Raji (cell line): ENCODE measurements around the gene TBX2.

Experiments
- POLR2A ChIP-seq: IDR thresholded peaks from 2 replicates; pipeline ENCODE4 v1.6.1; 2011; ENCODE audit warnings: low read depth, low read length, control low read depth; ENCODE audit not compliant: insufficient read depth

Gene TBX2

GRCh38 chr17:61382796-61383688 is 16.6 kb upstream of the TBX2 start:
- no peak for TF ChIP-seq POLR2A

GRCh38 chr17:61383689-61384201 is 15.9 kb upstream of the TBX2 start:
- no peak for TF ChIP-seq POLR2A

- TF ChIP-seq POLR2A: no peak
Measured at GRCh38 chr17:61384354-61384691, 15.3 kb upstream of the TBX2 start.

GRCh38 chr17:61384692-61385576 is 14.7 kb upstream of the TBX2 start:
- TF ChIP-seq POLR2A: no peak

GRCh38 chr17:61385577-61386236 is 13.9 kb upstream of the TBX2 start:
- no peak for TF ChIP-seq POLR2A

GRCh38 chr17:61386251-61386650 is 13.4 kb upstream of the TBX2 start:
- no peak for TF ChIP-seq POLR2A

GRCh38 chr17:61387011-61387410 is 12.6 kb upstream of the TBX2 start:
- no peak for TF ChIP-seq POLR2A

- TF ChIP-seq POLR2A: no peak
Measured at GRCh38 chr17:61387511-61388305, 11.9 kb upstream of the TBX2 start.

- no peak for TF ChIP-seq POLR2A
Measured at GRCh38 chr17:61388561-61389356, 10.9 kb upstream of the TBX2 start.

- no peak for TF ChIP-seq POLR2A
Measured at GRCh38 chr17:61389670-61390478, 9.8 kb upstream of the TBX2 start.

- no peak for TF ChIP-seq POLR2A
Measured at GRCh38 chr17:61390479-61390791, 9.2 kb upstream of the TBX2 start.

GRCh38 chr17:61391595-61392291 is 7.9 kb upstream of the TBX2 start:
- no peak for TF ChIP-seq POLR2A
